ENCODE measurements around the gene CNIH1. TPM values are rescaled to one million over a fixed set of nuclear protein-coding genes. Genes with fewer than 3 reads are reported as not detected.

The CNIH1 gene
- total and polyA plus RNA-seq, 2 of the 13 experiments (the other 11 are each of a cell fraction or from before 2014, with no cell fraction given), result 166 to 421 TPM

GRCh38 chr14:54440037-54440436, 1.1 kb downstream of the CNIH1 start:
- in situ Hi-C loops (cut with HindIII; ENCODE audit: extremely low pct_ligation_motif_present, low pct_unique_long_range_greater_than_20kb), result no loop called here
- BruUV-seq (replicated peaks), result no TSS peak
- CTCF ChIA-PET (ENCODE audit: low intra/inter-chr PET ratio, low total read pairs), result no interaction called here
- peak overlapping the region; percentile 96 for H3K27ac ChIP-seq (ENCODE audit: extremely low read length, insufficient read depth, low read length)
- H3K4me1 ChIP-seq (ENCODE audit: insufficient read depth, low read length), result peaks cover 59% of the 10 kb centered on the region
- H3K4me3 ChIP-seq (replicated peaks in 1 of 3; ENCODE audit: insufficient read depth in 1 of 3, low read depth in 2 of 3, low read length in 3 of 3), result peak overlapping the region; percentile 82 to 87 (median 86)
- FAIRE-seq (no peak), ATAC-seq (no peak), DNase-seq (ENCODE audit: low spot score) (no peak)
- peak overlapping the region; percentile 81 for H3K4me2 ChIP-seq (ENCODE audit: low read depth, low read length)
- peak overlapping the region; percentile 95 for H3K9ac ChIP-seq (ENCODE audit: insufficient read depth, low read depth, low read length)
- H3K36me3 ChIP-seq (replicated peaks in 1 of 2; ENCODE audit: control insufficient read depth in 1 of 2, insufficient read depth in 2 of 2, low read length in 2 of 2), result peaks cover 0 to 11% of the 10 kb centered on the region in 2 experiments; a peak in 1 of 5 replicates
- POLR2A ChIA-PET, result interaction anchor here (0.9 to 1.7 kb wide), 6 partner anchors 15 to 73 kb away, joined by 3 to 4 read pairs (median 3); partner anchors contain the start of gene GMFB
- H4K20me1 ChIP-seq (ENCODE audit: insufficient read depth, low read length), result peaks cover 14% of the 10 kb centered on the region
- no peaks in the 10 kb centered on the region for H3K9me3 ChIP-seq (ENCODE audit: low read length)
- 7% methylated on average over 7 of the region's 7 CpGs for WGBS (ENCODE audit: low lambda C conversion rate)
- intact Hi-C loops (cut with micrococcal nuclease; ENCODE audit: unreplicated experiment), result loop anchor here (2.0 to 5.0 kb wide), 2 partner anchors 43 to 47 kb away; partner anchors contain the start of genes CDKN3 and GMFB
- TF ChIP-seq GLMP (CRISPR knock-in tag; IDR thresholded peaks at IDR 0.05; ENCODE audit: borderline replicate concordance) (no peak), TCF7L2 (IDR thresholded peaks at IDR 0.05; ENCODE audit: low read depth, low read length) (no peak), ZNF431 (CRISPR knock-in tag; IDR thresholded peaks at IDR 0.05; ENCODE audit: borderline replicate concordance, low read depth) (no peak), ZNF446 (CRISPR knock-in tag; IDR thresholded peaks at IDR 0.05) (no peak), ATF4 (CRISPR knock-in tag; IDR thresholded peaks at IDR 0.05) (peak in 1 of 2 experiments; percentile 83; a peak in 2 of 4 replicates), ARHGAP35 (CRISPR knock-in tag; IDR thresholded peaks at IDR 0.05; ENCODE audit: borderline replicate concordance) (no peak), KLF12 (CRISPR knock-in tag; IDR thresholded peaks at IDR 0.05; ENCODE audit: borderline replicate concordance) (no peak)
- H3K79me2 ChIP-seq (ENCODE audit: insufficient read depth, low read length), result peaks cover 57% of the 10 kb centered on the region
- no peaks in the 10 kb centered on the region; a peak in 1 of 5 replicates for H3K27me3 ChIP-seq (ENCODE audit: control insufficient read depth in 1 of 2, insufficient read depth in 2 of 2, low read length in 2 of 2)
- no peak overlapping the region for H2AFZ ChIP-seq (ENCODE audit: low read length)

Measured in HepG2 (cell line).